Gastroesophageal sphincter (tissue), 4 donors: ENCODE measurements around the gene RSRC2. TPM values are rescaled to one million over a fixed set of nuclear protein-coding genes. Genes with fewer than 3 reads are reported as not detected.

ENCODE experiments used
- ATAC-seq: fragments of 150-250 bp; one replicate; pipeline ENCODE4 v1.9.1; 2016; ENCODE audit warnings: mild to moderate bottlenecking, moderate library complexity
- H3K27ac ChIP-seq, 4 donors: fragments of 200-600 bp; sonication (generic) in 3 of 4; 1 replicate in 3 of 4; 2 replicates in 1 of 4; pipeline ENCODE4 v1.5.1; 2016 to 2019
- H3K27me3 ChIP-seq: fragments of 200-600 bp; sonication (generic); one replicate; pipeline ENCODE4 v1.5.1; 2019
- H3K36me3 ChIP-seq, 2 donors: fragments of 200-600 bp; sonication (generic); one replicate each; pipeline ENCODE4 v1.5.1; 2019; ENCODE audit warnings: control low read depth in 1 of 2
- H3K4me1 ChIP-seq, 3 donors: fragments of 200-600 bp; sonication (generic); 1 replicate in 2 of 3; 2 replicates in 1 of 3; pipeline ENCODE4 v1.5.1; 2016 to 2019; ENCODE audit warnings: control low read depth in 2 of 3
- H3K4me3 ChIP-seq, 2 donors: fragments of 200-600 bp; sonication (generic); one replicate each; pipeline ENCODE4 v1.5.1; 2019; ENCODE audit warnings: mild to moderate bottlenecking in 1 of 2, moderate library complexity in 1 of 2
- H3K9me3 ChIP-seq, 3 donors: fragments of 200-600 bp; sonication (generic); one replicate each; pipeline ENCODE4 v1.5.1; 2017 to 2019; ENCODE audit warnings: control low read depth in 2 of 3
- EP300 ChIP-seq: sonication (generic); formaldehyde crosslinking; IDR thresholded peaks from one replicate; pipeline ENCODE4 v1.6.1; 2017; ENCODE audit warnings: antibody characterized with exemption, mild to moderate bottlenecking
- POLR2A ChIP-seq, 2 donors: fragments of 450-650 bp; IDR thresholded peaks; one replicate each; pipeline ENCODE4 v1.6.1; 2017; ENCODE audit warnings: antibody characterized with exemption in 2 of 2, mild to moderate bottlenecking in 2 of 2, moderate library complexity in 1 of 2
- POLR2AphosphoS5 ChIP-seq: sonication (generic); formaldehyde crosslinking; IDR thresholded peaks from one replicate; pipeline ENCODE4 v1.6.1; 2017; ENCODE audit warnings: antibody characterized with exemption
- WGBS, 2 donors: methylation state at CpG; one replicate each; pipeline ENCODE4 v1.1.5; 2018; ENCODE audit warnings: low coverage in 1 of 2; 5-methylcytosine and 5-hydroxymethylcytosine counted together
- total RNA-seq, 4 donors: library from RNA; depleted of rRNA; stranded (reverse); fragments of >200 nt; gene quantifications; one replicate each; pipeline ENCODE4 v1.1.0, GENCODE V29; 2016
- TF ChIP-seq, protein P1 (sequence below), 4 experiments: fragments of 200-600 bp in 2 of 4; fragments of 450-650 bp in 2 of 4; sonication (generic) in 1 of 4; IDR thresholded peaks; one replicate each; pipeline ENCODE4 v1.5.1; 2017 to 2019; ENCODE audit warnings: antibody characterized with exemption in 4 of 4, mild to moderate bottlenecking in 2 of 4, moderate library complexity in 2 of 4

RSRC2 gene
- total RNA-seq, 4 donors from 2014 or later, result 37.4 to 102 (median 72.0) TPM

DNA sequence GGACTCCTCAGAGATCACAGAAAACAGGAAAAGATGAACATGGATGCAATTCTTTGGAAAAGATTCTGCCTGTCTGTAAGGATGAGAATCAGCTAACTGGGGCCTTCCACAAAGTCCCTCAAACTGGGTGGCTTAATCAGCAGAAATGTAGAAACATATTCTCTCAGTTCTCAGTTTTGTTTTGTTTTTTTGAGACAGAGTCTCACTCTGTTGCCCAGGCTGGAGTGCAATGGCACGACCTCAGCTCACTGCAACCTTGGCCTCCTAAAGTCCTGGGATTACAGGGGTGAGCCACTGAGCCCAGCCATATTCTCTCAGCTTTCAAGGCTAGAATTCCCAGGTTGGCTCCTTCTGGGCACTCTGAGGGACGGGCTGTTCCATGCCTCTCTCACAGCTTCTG, 66.1 kb downstream of the RSRC2 start:
- H3K4me3 ChIP-seq, result no peak overlapping the region
- H3K27ac ChIP-seq, result no peak overlapping the region
- no peaks in the 10 kb centered on the region for H3K27me3 ChIP-seq
- TF ChIP-seq POLR2A (IDR thresholded peaks at IDR 0.05) (no peak), POLR2AphosphoS5 (no peak), EP300 (no peak)
- TF ChIP-seq, protein P1, sequence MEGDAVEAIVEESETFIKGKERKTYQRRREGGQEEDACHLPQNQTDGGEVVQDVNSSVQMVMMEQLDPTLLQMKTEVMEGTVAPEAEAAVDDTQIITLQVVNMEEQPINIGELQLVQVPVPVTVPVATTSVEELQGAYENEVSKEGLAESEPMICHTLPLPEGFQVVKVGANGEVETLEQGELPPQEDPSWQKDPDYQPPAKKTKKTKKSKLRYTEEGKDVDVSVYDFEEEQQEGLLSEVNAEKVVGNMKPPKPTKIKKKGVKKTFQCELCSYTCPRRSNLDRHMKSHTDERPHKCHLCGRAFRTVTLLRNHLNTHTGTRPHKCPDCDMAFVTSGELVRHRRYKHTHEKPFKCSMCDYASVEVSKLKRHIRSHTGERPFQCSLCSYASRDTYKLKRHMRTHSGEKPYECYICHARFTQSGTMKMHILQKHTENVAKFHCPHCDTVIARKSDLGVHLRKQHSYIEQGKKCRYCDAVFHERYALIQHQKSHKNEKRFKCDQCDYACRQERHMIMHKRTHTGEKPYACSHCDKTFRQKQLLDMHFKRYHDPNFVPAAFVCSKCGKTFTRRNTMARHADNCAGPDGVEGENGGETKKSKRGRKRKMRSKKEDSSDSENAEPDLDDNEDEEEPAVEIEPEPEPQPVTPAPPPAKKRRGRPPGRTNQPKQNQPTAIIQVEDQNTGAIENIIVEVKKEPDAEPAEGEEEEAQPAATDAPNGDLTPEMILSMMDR (IDR thresholded peaks at IDR 0.05), result no peak
- peaks cover 0 to 5% (median 0%) of the 10 kb centered on the region in 3 donors for H3K4me1 ChIP-seq
- no peak for ATAC-seq
- H3K9me3 ChIP-seq, result no peaks in the 10 kb centered on the region
- 60 to 78% methylated on average over 1 of the region's 2 CpGs for WGBS, 2 donors
- no peaks in the 10 kb centered on the region for H3K36me3 ChIP-seq

DNA sequence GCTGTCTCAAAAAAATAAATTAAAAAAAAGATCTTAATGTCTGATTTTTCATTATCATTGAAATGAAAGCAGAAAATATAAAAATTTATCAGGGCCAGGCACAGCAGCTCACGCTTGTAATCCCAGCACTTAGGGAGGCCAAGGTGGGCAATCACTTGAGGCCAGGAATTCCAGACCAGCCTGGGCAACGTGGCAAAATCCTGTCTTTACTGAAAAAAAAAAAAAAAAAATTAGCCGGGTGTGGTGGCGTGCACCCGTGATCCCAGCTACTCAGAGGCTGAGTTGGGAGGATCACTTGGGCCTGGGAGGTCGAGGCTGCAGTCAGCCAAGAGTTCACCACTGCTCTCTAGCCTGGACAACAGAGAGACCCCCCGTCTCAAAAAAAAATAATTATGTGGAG, 66.7 kb downstream of the RSRC2 start:
- H3K4me1 ChIP-seq, result peaks cover 0 to 5% (median 0%) of the 10 kb centered on the region in 3 donors
- WGBS, 2 donors, result 77 to 95% methylated on average over 3 to 5 of the region's 7 CpGs
- H3K27ac ChIP-seq, result no peak overlapping the region
- no peak for ATAC-seq
- H3K27me3 ChIP-seq, result no peaks in the 10 kb centered on the region
- no peaks in the 10 kb centered on the region for H3K9me3 ChIP-seq
- no peak overlapping the region for H3K4me3 ChIP-seq
- no peaks in the 10 kb centered on the region for H3K36me3 ChIP-seq
- TF ChIP-seq POLR2A (IDR thresholded peaks at IDR 0.05) (no peak), POLR2AphosphoS5 (no peak), EP300 (no peak)
- TF ChIP-seq, protein P1 (IDR thresholded peaks at IDR 0.05), result no peak

DNA sequence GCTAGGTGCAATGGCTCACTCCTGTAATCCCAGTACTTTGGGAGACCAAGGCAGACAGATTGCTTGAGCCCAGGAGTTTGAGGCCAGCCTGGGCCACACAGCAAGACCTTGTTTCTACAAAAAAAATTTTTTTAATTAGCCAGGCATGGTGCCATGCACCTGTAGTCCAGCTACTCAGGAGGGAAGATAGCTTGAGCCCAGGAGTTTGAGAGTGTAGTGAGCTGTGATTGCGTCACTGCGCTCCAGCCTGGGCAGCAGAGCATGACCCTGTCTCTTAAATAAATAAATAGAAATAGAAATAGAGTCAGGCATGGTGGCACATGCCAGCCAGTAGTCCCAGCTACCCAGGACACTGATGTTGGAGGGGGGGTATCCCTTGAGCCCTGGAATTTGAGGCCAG, 67.5 kb downstream of the RSRC2 start:
- H3K9me3 ChIP-seq, result no peaks in the 10 kb centered on the region
- H3K4me1 ChIP-seq, result peaks cover 0 to 5% (median 0%) of the 10 kb centered on the region in 3 donors
- no peak overlapping the region for H3K4me3 ChIP-seq
- TF ChIP-seq, protein P1 (IDR thresholded peaks at IDR 0.05), result no peak
- no peak for TF ChIP-seq POLR2AphosphoS5
- TF ChIP-seq POLR2A (IDR thresholded peaks at IDR 0.05), result no peak
- no peak for TF ChIP-seq EP300
- no peak overlapping the region for H3K27ac ChIP-seq
- no peaks in the 10 kb centered on the region for H3K27me3 ChIP-seq
- ATAC-seq, result no peak
- 83 to 88% methylated on average over 2 of the region's 2 CpGs for WGBS, 2 donors
- no peaks in the 10 kb centered on the region for H3K36me3 ChIP-seq

DNA sequence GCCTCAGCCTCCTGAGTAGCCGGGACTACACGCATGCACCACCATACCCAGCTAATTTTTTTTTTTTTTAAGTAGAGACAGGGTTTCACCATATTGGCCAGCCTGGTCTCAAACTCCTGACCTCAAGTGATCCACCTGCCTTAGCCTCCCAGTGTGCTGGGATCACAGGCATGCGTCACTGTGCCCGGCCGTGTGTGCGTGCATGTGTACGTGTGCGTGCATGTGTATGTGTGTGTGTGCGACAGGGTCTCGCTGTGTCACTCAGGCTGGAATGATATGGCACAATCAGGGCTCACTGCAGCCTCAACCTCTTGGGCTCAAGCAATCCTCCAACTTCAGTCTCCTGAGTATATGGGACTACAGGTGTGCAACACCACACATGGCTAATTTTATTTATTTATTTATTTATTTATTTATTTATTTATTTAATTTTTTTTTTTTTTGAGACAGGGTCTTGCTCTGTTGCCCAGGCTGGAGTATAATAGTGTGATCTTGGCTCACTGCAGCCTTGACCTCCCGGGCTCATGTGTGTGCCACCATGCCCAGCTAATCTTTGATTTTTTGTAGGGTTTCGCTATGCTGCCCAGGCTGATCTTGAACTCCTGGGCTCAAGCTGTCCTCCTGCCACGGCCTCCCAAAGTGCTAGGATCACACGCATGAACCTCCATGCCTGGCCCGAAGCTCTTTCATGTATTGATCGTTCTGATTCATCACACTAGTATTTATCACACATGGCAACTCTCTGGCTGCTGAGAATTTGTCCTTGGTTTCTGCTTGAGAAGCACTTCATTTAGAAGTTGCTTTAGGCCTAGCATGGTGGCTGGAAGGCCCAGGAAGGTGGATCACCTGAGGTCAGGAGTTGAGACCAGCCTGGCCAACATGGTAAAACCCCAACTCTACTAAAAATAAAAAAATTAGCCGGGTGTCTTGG, 68.4 kb downstream of the RSRC2 start:
- H3K27me3 ChIP-seq, result no peaks in the 10 kb centered on the region
- no peak overlapping the region for H3K4me3 ChIP-seq
- TF ChIP-seq EP300 (no peak), POLR2AphosphoS5 (no peak), POLR2A (IDR thresholded peaks at IDR 0.05) (no peak)
- TF ChIP-seq, protein P1 (IDR thresholded peaks at IDR 0.05), result no peak
- no peaks in the 10 kb centered on the region for H3K9me3 ChIP-seq
- no peak overlapping the region for H3K27ac ChIP-seq
- no peaks in the 10 kb centered on the region for H3K4me1 ChIP-seq
- no peaks in the 10 kb centered on the region for H3K36me3 ChIP-seq
- no peak for ATAC-seq
- 92 to 100% methylated on average over 5 to 12 of the region's 17 CpGs for WGBS, 2 donors

DNA sequence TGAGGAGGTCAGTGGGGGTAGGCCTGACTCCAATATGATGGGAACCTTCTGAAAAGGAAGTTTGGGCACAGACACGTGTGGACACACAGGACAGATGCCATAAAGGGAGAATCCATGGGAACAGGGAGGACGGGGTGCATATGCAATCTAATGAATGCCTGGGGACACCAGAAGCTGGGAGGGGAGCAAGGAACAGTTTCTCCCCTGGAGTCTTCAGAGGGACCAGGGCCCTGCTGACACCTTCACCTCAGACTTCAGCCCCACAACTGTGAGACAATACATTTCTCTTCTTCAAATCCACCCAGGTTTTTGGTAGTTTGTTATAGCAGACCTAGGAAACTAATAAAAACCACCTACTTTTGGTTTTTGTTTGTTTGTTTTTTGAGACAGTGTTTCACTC, 69.1 kb downstream of the RSRC2 start:
- 63 to 70% methylated on average over 2 of the region's 2 CpGs for WGBS, 2 donors
- H3K4me1 ChIP-seq, result no peaks in the 10 kb centered on the region

More for the DNA sequence above, 69.1 kb downstream of the RSRC2 start:
- Histone ChIP-seq H3K4me3 (no peak overlapping the region), H3K9me3 (no peaks in the 10 kb centered on the region), H3K27me3 (no peaks in the 10 kb centered on the region), H3K36me3 (no peaks in the 10 kb centered on the region), H3K27ac (no peak overlapping the region)
- TF ChIP-seq POLR2AphosphoS5 (no peak), EP300 (no peak), POLR2A (IDR thresholded peaks at IDR 0.05) (no peak)
- TF ChIP-seq, protein P1 (IDR thresholded peaks at IDR 0.05), result no peak
- ATAC-seq, result no peak
